HG03045 (cell line): ENCODE results near the gene NEMP2.
"Not testable (repeated sequence)": the region's sequence is repeated elsewhere in the genome, so short reads cannot be mapped to it uniquely, and the experiment has no call there.

Source experiments
- ATAC-seq: cut with Tn5 transposase; IDR thresholded peaks from one replicate; pipeline ENCODE4 v1.9.1; 2021; ENCODE audit warnings: mild to moderate bottlenecking, moderate library complexity; ENCODE audit not compliant: unreplicated experiment

The NEMP2 gene

DNA sequence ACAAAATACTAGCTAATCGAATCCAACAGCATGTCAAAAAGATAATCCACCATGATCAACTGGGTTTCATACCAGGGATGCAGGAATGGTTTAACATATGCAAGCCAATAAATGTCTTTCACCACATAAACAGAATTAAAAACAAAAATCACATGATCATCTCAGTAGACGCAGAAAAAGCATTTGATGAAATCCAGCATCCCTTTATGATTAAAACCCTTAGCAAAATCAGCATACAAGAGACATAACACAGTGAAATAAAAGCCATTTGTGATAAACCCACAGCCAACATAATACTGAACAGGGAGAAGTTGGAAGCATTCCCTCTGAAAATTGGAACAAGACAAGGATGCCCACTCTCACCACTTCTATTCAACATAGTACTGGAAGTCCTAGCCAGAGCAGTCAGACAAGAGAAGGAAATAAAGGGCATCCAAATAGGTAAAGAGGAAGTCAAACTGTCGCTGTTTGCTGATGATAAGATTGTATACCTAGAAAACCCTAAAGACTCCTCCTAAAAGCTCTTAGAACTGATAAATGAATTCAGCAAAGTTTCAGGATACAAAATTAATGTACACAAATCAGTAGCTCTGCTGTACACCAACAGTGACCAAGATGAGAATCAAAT lies 39.8 kb downstream of the NEMP2 start:
- not testable (repeated sequence) for ATAC-seq

- ATAC-seq, result no peak
These were observed 41.4 kb downstream of the NEMP2 start for GRCh38 chr2:190493095-190493494.

GRCh38 chr2:190490502-190490901 lies 44.0 kb downstream of the NEMP2 start:
- ATAC-seq, result no peak

GRCh38 chr2:190489475-190489874 lies 45.0 kb downstream of the NEMP2 start:
- ATAC-seq, result no peak

DNA sequence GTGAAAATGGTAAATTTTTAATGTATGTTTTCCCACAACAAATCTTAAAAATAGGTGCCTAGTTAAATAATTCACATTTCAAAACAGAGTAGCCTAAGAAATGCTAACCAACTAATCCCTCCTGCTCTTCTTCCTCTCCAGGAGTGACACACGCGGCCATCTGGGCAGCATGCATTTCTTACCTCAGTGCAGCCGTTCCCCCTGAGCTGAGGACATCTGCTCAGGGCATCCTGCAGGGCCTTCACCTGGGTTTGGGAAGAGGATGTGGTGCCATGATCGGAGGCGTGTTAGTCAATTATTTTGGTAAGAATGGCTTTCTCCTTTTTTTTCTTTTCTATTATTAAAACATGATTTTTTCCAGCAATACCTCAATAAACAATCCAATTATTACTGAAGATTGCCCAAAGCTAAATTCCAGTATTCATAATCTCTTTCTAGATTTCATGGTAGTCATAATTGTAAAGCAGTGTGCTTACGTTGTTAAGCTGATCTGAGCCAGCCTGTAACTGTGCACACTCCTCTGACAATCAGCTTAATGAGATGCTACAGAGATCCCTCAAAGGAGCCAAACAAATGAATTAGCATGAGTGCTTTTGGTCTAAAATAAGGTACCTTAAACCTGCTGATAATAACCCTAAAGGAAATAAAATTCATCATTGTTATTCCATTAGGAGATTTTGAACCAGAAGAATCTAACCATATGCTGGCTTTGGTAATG lies 45.8 kb downstream of the NEMP2 start:
- no peak for ATAC-seq

GRCh38 chr2:190486037-190486623 lies 48.4 kb downstream of the NEMP2 start:
- ATAC-seq, result no peak

GRCh38 chr2:190482451-190482850 lies 52.1 kb downstream of the NEMP2 start:
- no peak for ATAC-seq

GRCh38 chr2:190481339-190481738 lies 53.2 kb downstream of the NEMP2 start:
- no peak for ATAC-seq

- no peak for ATAC-seq
These were observed 55.8 kb downstream of the NEMP2 start for GRCh38 chr2:190478572-190479195.

DNA sequence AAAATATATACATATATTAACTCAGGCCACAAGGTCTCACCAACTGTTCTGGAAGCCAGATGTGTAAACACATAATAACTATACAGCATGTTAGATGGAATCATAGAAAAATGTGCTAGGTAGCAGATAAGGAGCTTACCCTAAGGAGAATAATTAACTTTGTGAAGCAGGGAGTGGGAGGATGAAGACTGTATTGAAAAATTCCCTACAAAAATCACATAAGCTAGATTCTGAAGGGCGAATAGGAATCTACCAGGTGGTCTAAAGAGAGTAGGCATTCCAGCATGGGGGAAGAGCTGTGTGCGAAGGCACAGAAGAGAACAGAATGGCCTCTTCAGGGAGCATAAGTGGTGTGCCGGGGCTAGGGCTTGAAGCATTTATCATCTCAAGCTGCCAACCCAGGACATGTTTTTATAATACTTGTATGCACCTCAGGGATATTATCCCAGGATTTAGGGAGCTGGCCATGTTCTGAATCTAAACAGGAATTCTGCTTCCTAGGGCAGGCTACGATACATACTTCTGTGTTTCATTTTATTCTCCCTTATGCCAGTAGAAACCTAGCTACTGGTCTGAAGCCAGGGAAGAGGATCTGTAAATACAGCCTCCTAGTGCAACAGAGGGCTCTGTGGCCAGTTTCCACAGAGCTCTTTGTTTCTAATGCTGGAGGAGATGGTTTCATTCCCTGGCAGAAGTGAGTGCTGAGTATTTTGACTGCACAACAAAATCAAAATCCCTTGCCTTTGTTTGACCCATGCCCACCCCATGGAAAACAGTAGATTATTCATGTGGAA lies 56.7 kb downstream of the NEMP2 start:
- no peak for ATAC-seq

DNA sequence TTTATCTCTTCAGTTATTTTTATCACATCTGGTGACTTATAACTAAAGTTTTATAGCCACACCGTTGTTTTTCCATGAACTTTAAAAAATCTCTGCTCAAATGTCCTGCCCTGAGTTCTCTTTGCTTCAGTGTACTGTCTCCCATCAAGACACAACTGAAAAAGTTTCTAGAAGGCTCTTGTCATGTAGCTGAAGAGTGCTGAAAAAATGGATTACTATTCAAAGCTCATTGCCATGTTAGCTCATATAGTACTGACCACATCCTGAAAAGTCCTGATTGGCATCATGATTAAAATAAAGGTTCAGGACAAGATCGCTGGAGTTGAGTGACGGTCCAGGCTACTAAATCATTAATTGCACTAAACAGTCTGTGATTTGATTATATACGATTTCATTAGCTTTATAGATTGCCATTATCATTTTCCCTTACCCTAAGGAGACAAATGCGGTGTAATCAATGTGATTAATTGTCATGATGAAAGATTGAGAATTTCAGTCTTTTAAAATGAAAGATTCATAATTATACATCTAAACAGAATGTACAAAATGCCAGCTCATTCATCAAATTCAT lies 64.2 kb downstream of the NEMP2 start:
- no peak for ATAC-seq

GRCh38 chr2:190469771-190470170 lies 64.8 kb downstream of the NEMP2 start:
- ATAC-seq, result no peak

GRCh38 chr2:190468814-190469569 lies 65.5 kb downstream of the NEMP2 start:
- no peak for ATAC-seq

GRCh38 chr2:190468354-190468753 lies 66.2 kb downstream of the NEMP2 start:
- ATAC-seq, result not testable (repeated sequence)

GRCh38 chr2:190467575-190468083 lies 66.9 kb downstream of the NEMP2 start:
- ATAC-seq, result no peak

GRCh38 chr2:190466819-190467446 lies 67.6 kb downstream of the NEMP2 start:
- ATAC-seq, result no peak

GRCh38 chr2:190465060-190465459 lies 69.5 kb downstream of the NEMP2 start:
- no peak for ATAC-seq

- ATAC-seq, result no peak
These were observed 71.9 kb downstream of the NEMP2 start for GRCh38 chr2:190462611-190463010.

- no peak for ATAC-seq
These were observed 72.3 kb downstream of the NEMP2 start for GRCh38 chr2:190462181-190462580.
